K562 (cell line): ENCODE measurements around the gene HMSD. TPM values are rescaled to one million over a fixed set of nuclear protein-coding genes. Genes with fewer than 3 reads are reported as not detected.

ENCODE experiments used
- ATAC-seq: fragments of 200-7000 bp; cut with Tn5 transposase; 3 replicates; pipeline ENCODE4 v1.9.1; 2020; ENCODE audit warnings: moderate library complexity
- BruUV-seq: library from RNA; stranded (reverse); fragments of 400-500 nt; replicated peaks from 2 replicates; lab custom pipeline; 2021; lab: Mats Ljungman, UMichigan
- CTCF ChIA-PET: fragments of 300-600 bp; formaldehyde crosslinking; extraction: SDS; loops from one replicate; lab custom pipeline; 2021; ENCODE audit warnings: low intra/inter-chr PET ratio; lab: Yijun Ruan, JAX
- POLR2A ChIA-PET: fragments of 300-600, 350-650 bp; sonication (Branson Sonifier 250); formaldehyde crosslinking; extraction: SDS; loops from one replicate; lab custom pipeline; 2021; ENCODE audit warnings: antibody characterized with exemption, inconsistent platforms; lab: Yijun Ruan, JAX
- DNase-seq, 4 experiments: peaks; one replicate each; pipeline versions ENCODE4 v3.0.0 to v3.0.0-alpha.2; 2011 to 2018; ENCODE audit warnings: low spot score in 3 of 4, mixed read lengths in 3 of 4; ENCODE audit errors: extremely low read depth in 1 of 4
- FAIRE-seq: peaks from 2 replicates; lab custom pipeline; 2011; peaks lifted over from hg19 to GRCh38; lab: Jason Lieb, UNC
- H2AFZ ChIP-seq: 2 replicates; pipeline ENCODE4 v1.6.0; 2011; ENCODE audit warnings: low read depth, low read length, control low read depth, inconsistent platforms
- H3K27ac ChIP-seq: fragments of 200-600 bp; 3 replicates; pipeline ENCODE4 v1.8.0; 2011; ENCODE audit warnings: low read depth, mild to moderate bottlenecking, control low read depth, inconsistent platforms, low read length, moderate library complexity, mixed read lengths; ENCODE audit errors: extremely low read depth
- H3K27me3 ChIP-seq, 2 experiments: fragments of 300-600 bp in 1 of 2; 2 replicates in 1 of 2; 3 replicates in 1 of 2; pipeline versions ENCODE4 v1.6.0 to v1.8.0; 2011; ENCODE audit warnings: inconsistent platforms in 2 of 2, low read length in 2 of 2, mild to moderate bottlenecking in 1 of 2, mixed read lengths in 1 of 2, moderate library complexity in 1 of 2; ENCODE audit not compliant: control insufficient read depth in 2 of 2, insufficient read depth in 2 of 2
- H3K36me3 ChIP-seq: fragments of 300-600 bp; 3 replicates; pipeline ENCODE4 v1.8.0; 2011; ENCODE audit warnings: mild to moderate bottlenecking, low read length, inconsistent platforms; ENCODE audit not compliant: control insufficient read depth, insufficient read depth
- H3K4me1 ChIP-seq, 2 experiments: fragments of 200-600 bp in 1 of 2; replicated peaks in 1 of 2; 2 replicates in 1 of 2; 3 replicates in 1 of 2; pipeline versions ENCODE4 v1.5.1 to v1.8.0; 2011; ENCODE audit warnings: inconsistent platforms in 2 of 2, low read length in 2 of 2, mild to moderate bottlenecking in 1 of 2, mixed read lengths in 1 of 2, moderate library complexity in 1 of 2; ENCODE audit not compliant: control insufficient read depth in 2 of 2, insufficient read depth in 2 of 2
- H3K4me2 ChIP-seq: 2 replicates; pipeline ENCODE4 v1.6.1; 2011; ENCODE audit warnings: low read length, control low read depth, inconsistent platforms, mixed read lengths; ENCODE audit not compliant: insufficient read depth
- H3K4me3 ChIP-seq: fragments of 200-600 bp; sonication (generic), shearing (Covaris generic); 2 replicates; pipeline ENCODE4 v1.5.1; 2016; ENCODE audit warnings: control low read depth, inconsistent platforms
- H3K79me2 ChIP-seq: fragments of 200-600 bp; 3 replicates; pipeline ENCODE4 v1.8.0; 2011; ENCODE audit warnings: low read length, inconsistent platforms; ENCODE audit not compliant: control insufficient read depth, insufficient read depth
- H3K9ac ChIP-seq, 2 experiments: 2 replicates each; pipeline versions ENCODE4 v1.6.0 to v1.6.1; 2011; ENCODE audit warnings: low read depth in 2 of 2, low read length in 2 of 2, control low read depth in 1 of 2, inconsistent platforms in 1 of 2, mild to moderate bottlenecking in 1 of 2, mixed read lengths in 1 of 2; ENCODE audit not compliant: insufficient read depth in 1 of 2
- H3K9me1 ChIP-seq: one replicate; pipeline ENCODE4 v1.6.0; 2011; ENCODE audit warnings: inconsistent platforms, mild to moderate bottlenecking, low read length, moderate library complexity; ENCODE audit not compliant: control insufficient read depth, insufficient read depth
- H3K9me3 ChIP-seq: replicated peaks from 2 replicates; pipeline ENCODE4 v1.5.1; 2011; ENCODE audit warnings: low read depth, low read length, inconsistent platforms; ENCODE audit not compliant: control insufficient read depth, insufficient read depth
- H4K20me1 ChIP-seq: replicated peaks from 2 replicates; pipeline ENCODE4 v1.6.1; 2011; ENCODE audit warnings: low read length, inconsistent platforms, mixed read lengths; ENCODE audit not compliant: control insufficient read depth, insufficient read depth
- ELF2 ChIP-seq: fragments of 250-450 bp; sonication (Bioruptor Pico); IDR thresholded peaks from 2 replicates; pipeline ENCODE4 v1.5.0; 2021; ENCODE audit warnings: mild to moderate bottlenecking
- GATAD2A ChIP-seq: fragments of 450-650 bp; IDR thresholded peaks from 2 replicates; pipeline ENCODE4 v1.6.1; 2017
- GTF2E2 ChIP-seq: fragments of 200-800 bp; sonication (Bioruptor generic); IDR thresholded peaks from 2 replicates; pipeline ENCODE4 v1.6.1; 2016; ENCODE audit warnings: missing genetic modification characterization, missing compliant biosample characterization
- HDAC8 ChIP-seq: fragments of 450-650 bp; IDR thresholded peaks from 2 replicates; pipeline ENCODE4 v1.6.1; 2016; ENCODE audit warnings: mild to moderate bottlenecking, missing genetic modification characterization, moderate library complexity, missing compliant biosample characterization
- NFYB ChIP-seq: IDR thresholded peaks from 2 replicates; pipeline ENCODE4 v1.6.1; 2011; ENCODE audit warnings: mild to moderate bottlenecking, moderate library complexity; ENCODE audit not compliant: insufficient read length; ENCODE audit errors: extremely low read depth
- SP2 ChIP-seq: IDR thresholded peaks from 2 replicates; pipeline ENCODE4 v1.6.1; 2011; ENCODE audit warnings: mild to moderate bottlenecking, low read depth, low read length, moderate library complexity; ENCODE audit not compliant: poor library complexity, severe bottlenecking; ENCODE audit errors: extremely low read depth
- TEAD2 ChIP-seq: fragments of 450-650 bp; IDR thresholded peaks from 2 replicates; pipeline ENCODE4 v1.6.1; 2016; ENCODE audit warnings: missing genetic modification characterization, control low read depth, missing compliant biosample characterization
- TEAD4 ChIP-seq, 2 experiments: sonication (generic) in 1 of 2; formaldehyde crosslinking in 1 of 2; IDR thresholded peaks; 2 replicates each; pipeline versions ENCODE4 v1.6.1 to v1.8.0; 2012 to 2022; ENCODE audit warnings: borderline replicate concordance in 1 of 2, inconsistent platforms in 1 of 2, low read length in 1 of 2, mild to moderate bottlenecking in 1 of 2, missing genetic modification reagents in 1 of 2
- TOE1 ChIP-seq, 2 experiments: fragments of 450-650 bp in 1 of 2; sonication (generic) in 1 of 2; formaldehyde crosslinking in 1 of 2; IDR thresholded peaks; 2 replicates each; pipeline versions ENCODE4 v1.7.1 to v1.8.0; 2016 to 2022; ENCODE audit warnings: borderline replicate concordance in 2 of 2, mild to moderate bottlenecking in 2 of 2, antibody characterized with exemption in 1 of 2, inconsistent platforms in 1 of 2, low read depth in 1 of 2, missing genetic modification reagents in 1 of 2, moderate library complexity in 1 of 2
- WGBS: fragments of 100-300 bp; shearing (Covaris generic); methylation state at CpG from one replicate; pipeline ENCODE4 v1.1.6; 2016; ENCODE audit warnings: low coverage, mixed read lengths; ENCODE audit not compliant: insufficient coverage; ENCODE audit errors: missing lambda C conversion rate; 5-methylcytosine and 5-hydroxymethylcytosine counted together
- in situ Hi-C: fragments of 300-500 bp; cut with MboI; formaldehyde crosslinking; loops from 4 replicates; pipeline ENCODE4 v1.15.0; 2018; ENCODE audit warnings: inconsistent platforms, mixed read lengths
- intact Hi-C: fragments of 100-400 bp; cut with micrococcal nuclease; formaldehyde crosslinking; loops from 2 replicates; pipeline ENCODE4 v1.14.2; 2022
- polyA plus RNA-seq, 8 experiments: library from polyadenylated mRNA; depleted of rRNA in 4 of 8; stranded (reverse) in 5 of 8; unstranded in 3 of 8; fragments of >200 nt; fragmentation: Nextera tagmentation in 2 of 8; fragmentation: Illumina TruSeq in 1 of 8; extraction: Ambion mirVana in 2 of 8; extraction: Trizol in 1 of 8; gene quantifications; 2 replicates each; pipeline versions ENCODE4 v1.2.1 to v1.2.3, GENCODE V29; 2011 to 2014; ENCODE audit warnings: inconsistent platforms in 1 of 8, missing spikeins in 1 of 8
- total RNA-seq, 7 experiments: library from RNA; depleted of rRNA in 6 of 7; stranded (reverse); fragments of >200 nt in 6 of 7; fragmentation: Illumina TruSeq in 2 of 7; extraction: Trizol in 2 of 7; gene quantifications; 2 replicates each; pipeline versions ENCODE4 v1.2.1 to v1.2.3, GENCODE V29; 2011 to 2021; ENCODE audit warnings: low replicate concordance in 1 of 7
- TF ChIP-seq, protein P1 (sequence below): fragments of 250-450 bp; sonication (Bioruptor Pico); IDR thresholded peaks from 2 replicates; pipeline ENCODE4 v1.5.0; 2020; ENCODE audit warnings: mild to moderate bottlenecking
- TF ChIP-seq, protein P2 (sequence below), 2 experiments: fragments of 450-650 bp in 1 of 2; sonication (generic) in 1 of 2; formaldehyde crosslinking; conservative IDR thresholded peaks; 2 replicates each; pipeline versions ENCODE4 v1.4.0 to v1.8.1; 2020 to 2022; ENCODE audit warnings: mild to moderate bottlenecking in 1 of 2, missing genetic modification reagents in 1 of 2
- TF ChIP-seq, protein P3 (sequence below), 3 experiments: IDR thresholded peaks in 2 of 3; conservative IDR thresholded peaks in 1 of 3; 2 replicates each; pipeline ENCODE4 v1.5.1; 2011 to 2012; ENCODE audit warnings: low read length in 3 of 3, mild to moderate bottlenecking in 3 of 3, control low read depth in 2 of 3, improper control_type of control experiment in 1 of 3, inconsistent platforms in 1 of 3, low read depth in 1 of 3, mixed read lengths in 1 of 3, moderate library complexity in 1 of 3; ENCODE audit not compliant: insufficient read depth in 2 of 3

Gene HMSD
- total and polyA plus RNA-seq, 9 of the 15 experiments (the other 6 are each of a cell fraction or from before 2014, with no cell fraction given) = 0.18 to 0.39 (median 0.33) TPM; not detected in 6

DNA sequence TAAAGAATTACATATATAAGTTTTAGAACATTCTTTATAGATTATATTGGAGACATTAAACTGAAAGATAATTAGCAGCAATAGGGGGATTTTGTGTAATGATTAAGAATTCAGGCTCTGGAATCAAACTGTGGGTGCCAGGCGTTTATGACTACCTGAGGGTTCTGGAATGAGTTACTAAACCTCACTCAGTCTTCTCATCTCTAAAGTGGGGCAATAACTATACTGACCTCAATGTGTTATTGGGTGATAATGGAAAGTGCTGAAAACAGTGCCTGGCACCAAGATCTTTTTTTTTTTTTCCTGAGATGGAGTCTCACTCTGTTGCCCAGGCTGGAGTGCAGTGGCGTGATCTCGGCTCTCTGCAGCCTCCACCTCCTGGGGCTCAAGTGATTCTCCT lies 27.9 kb downstream of the HMSD start:
- H3K79me2 ChIP-seq = no peaks in the 10 kb centered on the region
- 0% methylated on average over 1 of the region's 3 CpGs for WGBS
- TF ChIP-seq TEAD2 (tag) = no peak
- no peak for TF ChIP-seq SP2
- TF ChIP-seq, protein P1, sequence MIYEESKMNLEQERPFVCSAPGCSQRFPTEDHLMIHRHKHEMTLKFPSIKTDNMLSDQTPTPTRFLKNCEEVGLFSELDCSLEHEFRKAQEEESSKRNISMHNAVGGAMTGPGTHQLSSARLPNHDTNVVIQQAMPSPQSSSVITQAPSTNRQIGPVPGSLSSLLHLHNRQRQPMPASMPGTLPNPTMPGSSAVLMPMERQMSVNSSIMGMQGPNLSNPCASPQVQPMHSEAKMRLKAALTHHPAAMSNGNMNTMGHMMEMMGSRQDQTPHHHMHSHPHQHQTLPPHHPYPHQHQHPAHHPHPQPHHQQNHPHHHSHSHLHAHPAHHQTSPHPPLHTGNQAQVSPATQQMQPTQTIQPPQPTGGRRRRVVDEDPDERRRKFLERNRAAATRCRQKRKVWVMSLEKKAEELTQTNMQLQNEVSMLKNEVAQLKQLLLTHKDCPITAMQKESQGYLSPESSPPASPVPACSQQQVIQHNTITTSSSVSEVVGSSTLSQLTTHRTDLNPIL = no peak
- no peak for TF ChIP-seq TOE1 (IDR thresholded peaks at IDR 0.05; ENCODE audit: borderline replicate concordance)
- no peak for TF ChIP-seq TOE1 (CRISPR knock-in tag; IDR thresholded peaks at IDR 0.05; ENCODE audit: borderline replicate concordance, low read depth)
- TF ChIP-seq HDAC8 (tag) = no peak
- TF ChIP-seq TEAD4 (IDR thresholded peaks at IDR 0.05; ENCODE audit: low read length) = no peak
- TF ChIP-seq TEAD4 (CRISPR knock-in tag; IDR thresholded peaks at IDR 0.05; ENCODE audit: borderline replicate concordance) = no peak
- TF ChIP-seq, protein P2, sequence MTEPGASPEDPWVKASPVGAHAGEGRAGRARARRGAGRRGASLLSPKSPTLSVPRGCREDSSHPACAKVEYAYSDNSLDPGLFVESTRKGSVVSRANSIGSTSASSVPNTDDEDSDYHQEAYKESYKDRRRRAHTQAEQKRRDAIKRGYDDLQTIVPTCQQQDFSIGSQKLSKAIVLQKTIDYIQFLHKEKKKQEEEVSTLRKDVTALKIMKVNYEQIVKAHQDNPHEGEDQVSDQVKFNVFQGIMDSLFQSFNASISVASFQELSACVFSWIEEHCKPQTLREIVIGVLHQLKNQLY (CRISPR knock-in tag; conservative IDR thresholded peaks at IDR 0.05) = no peak
- no peak for TF ChIP-seq GATAD2A
- TF ChIP-seq NFYB = no peak
- no peak for TF ChIP-seq GTF2E2 (tag)
- TF ChIP-seq ELF2 = no peak
- TF ChIP-seq, protein P3, sequence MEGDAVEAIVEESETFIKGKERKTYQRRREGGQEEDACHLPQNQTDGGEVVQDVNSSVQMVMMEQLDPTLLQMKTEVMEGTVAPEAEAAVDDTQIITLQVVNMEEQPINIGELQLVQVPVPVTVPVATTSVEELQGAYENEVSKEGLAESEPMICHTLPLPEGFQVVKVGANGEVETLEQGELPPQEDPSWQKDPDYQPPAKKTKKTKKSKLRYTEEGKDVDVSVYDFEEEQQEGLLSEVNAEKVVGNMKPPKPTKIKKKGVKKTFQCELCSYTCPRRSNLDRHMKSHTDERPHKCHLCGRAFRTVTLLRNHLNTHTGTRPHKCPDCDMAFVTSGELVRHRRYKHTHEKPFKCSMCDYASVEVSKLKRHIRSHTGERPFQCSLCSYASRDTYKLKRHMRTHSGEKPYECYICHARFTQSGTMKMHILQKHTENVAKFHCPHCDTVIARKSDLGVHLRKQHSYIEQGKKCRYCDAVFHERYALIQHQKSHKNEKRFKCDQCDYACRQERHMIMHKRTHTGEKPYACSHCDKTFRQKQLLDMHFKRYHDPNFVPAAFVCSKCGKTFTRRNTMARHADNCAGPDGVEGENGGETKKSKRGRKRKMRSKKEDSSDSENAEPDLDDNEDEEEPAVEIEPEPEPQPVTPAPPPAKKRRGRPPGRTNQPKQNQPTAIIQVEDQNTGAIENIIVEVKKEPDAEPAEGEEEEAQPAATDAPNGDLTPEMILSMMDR (IDR thresholded peaks at IDR 0.05 in 2 of 3, conservative IDR thresholded peaks at IDR 0.05 in 1 of 3; ENCODE audit: insufficient read depth in 2 of 3, low read depth in 1 of 3, low read length in 3 of 3) = no peak
- FAIRE-seq (no peak), ATAC-seq (no peak), DNase-seq (no peak)
- no peak overlapping the region for H3K4me2 ChIP-seq
- CTCF ChIA-PET = no interaction called here
- H3K4me1 ChIP-seq = no peaks in the 10 kb centered on the region
- in situ Hi-C loops (loop anchor here (25.0 kb wide), 1 partner anchor 465 kb away; no protein-coding TSS in a partner anchor), intact Hi-C loops (loop anchor here (5.0 kb wide), 1 partner anchor 460 kb away; no protein-coding TSS in a partner anchor)
- H3K36me3 ChIP-seq = no peaks in the 10 kb centered on the region
- no peak overlapping the region for H3K4me3 ChIP-seq
- no peak overlapping the region for H3K9ac ChIP-seq
- POLR2A ChIA-PET = no interaction called here
- no peaks in the 10 kb centered on the region for H3K9me1 ChIP-seq
- no TSS peak for BruUV-seq
- H4K20me1 ChIP-seq = no peaks in the 10 kb centered on the region
- no peaks in the 10 kb centered on the region for H3K9me3 ChIP-seq
- no peak overlapping the region for H3K27ac ChIP-seq
- no peaks in the 10 kb centered on the region for H3K27me3 ChIP-seq
- no peak overlapping the region for H2AFZ ChIP-seq
